ENCODE data around the gene PLIN4.

Gene PLIN4

GRCh38 chr19:4519521-4520277 lies 1.4 kb upstream of the PLIN4 start:
- DNase-seq (ENCODE audit: low read depth in 1 of 2, low spot score in 1 of 2) = no peak
- no peak overlapping the region for H3K27ac ChIP-seq (replicated peaks)
- no peak overlapping the region for H3K4me3 ChIP-seq (replicated peaks; ENCODE audit: insufficient read depth, low read length)
- H3K27me3 ChIP-seq (ENCODE audit: insufficient read depth, poor library complexity, severe bottlenecking) = no peaks in the 10 kb centered on the region
- TF ChIP-seq REST (IDR thresholded peaks at IDR 0.05; ENCODE audit: insufficient replicate concordance, low read depth) (no peak), POLR2AphosphoS5 (IDR thresholded peaks at IDR 0.05; ENCODE audit: low read depth) (no peak), SPI1 (IDR thresholded peaks at IDR 0.05; ENCODE audit: borderline replicate concordance, low read depth) (no peak), CTCF (IDR thresholded peaks at IDR 0.05; ENCODE audit: insufficient read depth, low read length) (no peak), GABPA (IDR thresholded peaks at IDR 0.05; ENCODE audit: low read depth) (no peak)

GRCh38 chr19:4519172-4519496 lies 848 bp upstream of the PLIN4 start:
- Histone ChIP-seq H3K27me3 (ENCODE audit: insufficient read depth, poor library complexity, severe bottlenecking) (no peaks in the 10 kb centered on the region), H3K27ac (replicated peaks) (no peak overlapping the region), H3K4me3 (replicated peaks; ENCODE audit: insufficient read depth, low read length) (no peak overlapping the region)
- no peak for DNase-seq (ENCODE audit: low read depth in 1 of 2, low spot score in 1 of 2)
- TF ChIP-seq GABPA (IDR thresholded peaks at IDR 0.05; ENCODE audit: low read depth) (no peak), SPI1 (IDR thresholded peaks at IDR 0.05; ENCODE audit: borderline replicate concordance, low read depth) (no peak), CTCF (IDR thresholded peaks at IDR 0.05; ENCODE audit: insufficient read depth, low read length) (no peak), REST (IDR thresholded peaks at IDR 0.05; ENCODE audit: insufficient replicate concordance, low read depth) (no peak), POLR2AphosphoS5 (IDR thresholded peaks at IDR 0.05; ENCODE audit: low read depth) (no peak)

- Histone ChIP-seq H3K4me3 (replicated peaks; ENCODE audit: insufficient read depth, low read length) (no peak overlapping the region), H3K27me3 (ENCODE audit: insufficient read depth, poor library complexity, severe bottlenecking) (no peaks in the 10 kb centered on the region), H3K27ac (replicated peaks) (no peak overlapping the region)
- DNase-seq (ENCODE audit: low read depth in 1 of 2, low spot score in 1 of 2) = no peak
- no peak for TF ChIP-seq GABPA (IDR thresholded peaks at IDR 0.05; ENCODE audit: low read depth)
- no peak for TF ChIP-seq REST (IDR thresholded peaks at IDR 0.05; ENCODE audit: insufficient replicate concordance, low read depth)
- no peak for TF ChIP-seq SPI1 (IDR thresholded peaks at IDR 0.05; ENCODE audit: borderline replicate concordance, low read depth)
- TF ChIP-seq CTCF (IDR thresholded peaks at IDR 0.05; ENCODE audit: insufficient read depth, low read length) = no peak
- no peak for TF ChIP-seq POLR2AphosphoS5 (IDR thresholded peaks at IDR 0.05; ENCODE audit: low read depth)
Observed at GRCh38 chr19:4517451-4518057, 732 bp downstream of the PLIN4 start.
